Nephron progenitor cell (in vitro differentiated cells): ENCODE results near the gene NT5E.

Source experiments
- DNase-seq: peaks from one replicate; pipeline ENCODE4 v3.0.0; 2021
- H3K27ac Mint-ChIP-seq: 2 replicates; pipeline ENCODE4 v1.8.0; 2021; ENCODE audit warnings: mild to moderate bottlenecking, moderate library complexity, mixed read lengths
- H3K27me3 Mint-ChIP-seq: 2 replicates; pipeline ENCODE4 v1.8.0; 2021; ENCODE audit warnings: mild to moderate bottlenecking, low read depth, mixed read lengths; ENCODE audit not compliant: poor library complexity
- H3K36me3 Mint-ChIP-seq: 2 replicates; pipeline ENCODE4 v1.8.0; 2021; ENCODE audit warnings: low read depth, mixed read lengths
- H3K4me1 Mint-ChIP-seq: 2 replicates; pipeline ENCODE4 v1.8.0; 2021; ENCODE audit warnings: mixed read lengths
- H3K4me3 Mint-ChIP-seq: 2 replicates; pipeline ENCODE4 v1.8.0; 2021; ENCODE audit warnings: mild to moderate bottlenecking, moderate library complexity, mixed read lengths
- H3K9me3 Mint-ChIP-seq: 2 replicates; pipeline ENCODE4 v1.8.0; 2021; ENCODE audit warnings: mild to moderate bottlenecking, moderate library complexity, mixed read lengths
- TF ChIP-seq, protein P1 (sequence below): fragments of 200-600 bp; sonication (generic); IDR thresholded peaks from 2 replicates; pipeline ENCODE4 v1.5.0; 2021; ENCODE audit warnings: antibody characterized with exemption

Gene NT5E

DNA sequence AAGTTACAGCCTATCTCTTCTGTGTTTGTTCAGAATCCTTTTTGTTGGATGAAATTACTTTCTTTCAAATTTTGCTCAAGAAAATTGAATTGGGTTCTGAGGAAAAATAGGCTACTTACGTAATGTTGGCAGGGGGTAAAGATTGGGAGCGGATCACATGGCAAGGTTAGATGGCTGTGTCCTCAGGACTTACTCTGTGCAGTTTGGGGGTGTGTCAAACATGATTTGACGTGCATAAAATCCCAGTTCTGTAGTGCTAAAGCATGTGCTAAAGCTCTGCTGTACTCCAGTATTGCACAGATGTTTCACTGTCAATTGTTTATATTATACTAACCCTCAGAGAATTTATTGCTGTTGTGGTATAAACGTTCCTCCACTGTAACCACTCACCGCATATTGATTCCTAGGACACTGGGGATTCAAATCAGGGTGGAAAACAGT lies 2.6 kb downstream of the NT5E start:
- Mint-ChIP-seq H3K27ac (no peak overlapping the region), H3K4me3 (no peak overlapping the region), H3K4me1 (peaks cover 18% of the 10 kb centered on the region), H3K9me3 (no peaks in the 10 kb centered on the region), H3K27me3 (peaks cover 86% of the 10 kb centered on the region), H3K36me3 (no peaks in the 10 kb centered on the region)
- TF ChIP-seq, protein P1, sequence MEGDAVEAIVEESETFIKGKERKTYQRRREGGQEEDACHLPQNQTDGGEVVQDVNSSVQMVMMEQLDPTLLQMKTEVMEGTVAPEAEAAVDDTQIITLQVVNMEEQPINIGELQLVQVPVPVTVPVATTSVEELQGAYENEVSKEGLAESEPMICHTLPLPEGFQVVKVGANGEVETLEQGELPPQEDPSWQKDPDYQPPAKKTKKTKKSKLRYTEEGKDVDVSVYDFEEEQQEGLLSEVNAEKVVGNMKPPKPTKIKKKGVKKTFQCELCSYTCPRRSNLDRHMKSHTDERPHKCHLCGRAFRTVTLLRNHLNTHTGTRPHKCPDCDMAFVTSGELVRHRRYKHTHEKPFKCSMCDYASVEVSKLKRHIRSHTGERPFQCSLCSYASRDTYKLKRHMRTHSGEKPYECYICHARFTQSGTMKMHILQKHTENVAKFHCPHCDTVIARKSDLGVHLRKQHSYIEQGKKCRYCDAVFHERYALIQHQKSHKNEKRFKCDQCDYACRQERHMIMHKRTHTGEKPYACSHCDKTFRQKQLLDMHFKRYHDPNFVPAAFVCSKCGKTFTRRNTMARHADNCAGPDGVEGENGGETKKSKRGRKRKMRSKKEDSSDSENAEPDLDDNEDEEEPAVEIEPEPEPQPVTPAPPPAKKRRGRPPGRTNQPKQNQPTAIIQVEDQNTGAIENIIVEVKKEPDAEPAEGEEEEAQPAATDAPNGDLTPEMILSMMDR: no peak
- no peak for DNase-seq

DNA sequence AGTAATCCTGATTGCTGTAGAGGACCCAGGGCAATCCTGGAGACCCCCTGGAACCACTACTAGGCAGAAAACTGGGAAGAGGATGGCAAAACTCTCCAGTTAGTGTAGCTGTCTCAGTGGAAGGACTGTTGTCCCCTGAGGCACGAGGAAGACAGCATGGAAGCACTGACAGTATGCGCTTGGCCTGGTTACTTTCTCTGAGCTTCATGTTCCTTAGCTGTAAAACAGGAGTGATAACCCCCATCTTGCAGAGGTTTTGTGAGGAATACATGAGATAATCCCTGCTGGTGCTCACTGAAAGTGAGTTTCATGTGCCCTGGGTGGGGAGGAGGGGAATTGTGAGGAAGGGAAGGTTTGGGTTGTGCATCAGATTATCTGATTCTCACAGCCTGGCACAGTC lies 3.2 kb downstream of the NT5E start:
- H3K4me1 Mint-ChIP-seq: peaks cover 18% of the 10 kb centered on the region
- no peak overlapping the region for H3K27ac Mint-ChIP-seq
- TF ChIP-seq, protein P1: no peak
- H3K36me3 Mint-ChIP-seq: no peaks in the 10 kb centered on the region
- no peak for DNase-seq
- peaks cover 86% of the 10 kb centered on the region for H3K27me3 Mint-ChIP-seq
- no peaks in the 10 kb centered on the region for H3K9me3 Mint-ChIP-seq
- H3K4me3 Mint-ChIP-seq: no peak overlapping the region

DNA sequence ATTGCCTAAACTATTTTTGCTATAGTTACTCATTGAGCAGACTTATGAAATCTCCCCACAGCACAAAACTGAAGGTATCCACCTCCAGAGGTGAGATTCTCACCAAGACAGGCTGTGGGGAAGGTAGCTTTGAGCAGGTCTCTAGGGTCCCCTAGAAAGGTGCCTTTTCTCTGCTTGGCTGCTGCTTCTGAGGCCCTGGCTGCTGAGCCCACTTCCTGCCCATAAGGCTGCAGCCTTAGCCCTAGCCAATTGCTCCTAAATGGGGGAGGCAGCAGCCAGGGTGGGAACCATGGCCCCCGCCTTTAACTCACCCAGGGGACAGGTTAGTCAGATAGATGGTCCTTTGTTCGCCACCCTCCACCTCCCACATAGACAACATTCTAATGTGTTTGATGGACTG lies 3.6 kb downstream of the NT5E start:
- no peaks in the 10 kb centered on the region for H3K9me3 Mint-ChIP-seq
- H3K27me3 Mint-ChIP-seq: peaks cover 85% of the 10 kb centered on the region
- H3K27ac Mint-ChIP-seq: no peak overlapping the region
- H3K4me1 Mint-ChIP-seq: peaks cover 18% of the 10 kb centered on the region
- no peak for DNase-seq
- TF ChIP-seq, protein P1: no peak
- no peaks in the 10 kb centered on the region for H3K36me3 Mint-ChIP-seq
- H3K4me3 Mint-ChIP-seq: no peak overlapping the region

DNA sequence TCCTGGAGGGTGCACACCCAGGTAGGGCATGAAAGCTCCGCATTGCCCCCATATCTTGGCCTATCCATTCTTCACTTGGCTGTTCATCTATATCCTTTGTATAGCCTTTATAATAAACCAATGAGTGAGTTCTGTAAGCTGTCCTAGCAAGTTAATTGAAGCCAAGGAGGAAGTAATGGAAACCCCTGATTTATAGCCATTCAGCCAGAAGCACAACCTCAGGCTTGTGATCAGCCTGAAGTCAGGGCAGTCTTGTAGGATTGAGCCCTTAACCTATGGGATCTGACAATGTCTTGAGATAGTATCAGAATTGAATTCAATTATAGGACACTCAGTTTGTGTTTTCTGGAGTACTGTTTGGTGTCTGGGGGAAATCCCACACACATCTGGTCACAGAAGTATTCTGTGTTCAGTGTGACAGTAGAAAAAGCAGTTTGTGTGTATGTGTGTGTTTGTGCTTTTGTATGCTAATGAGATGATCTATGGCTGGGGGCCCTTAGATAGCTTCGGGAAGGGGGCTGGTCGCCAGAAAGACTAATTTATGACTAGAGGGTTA lies 5.7 kb downstream of the NT5E start:
- Mint-ChIP-seq H3K27ac (no peak overlapping the region), H3K9me3 (no peaks in the 10 kb centered on the region), H3K4me1 (peaks cover 2% of the 10 kb centered on the region), H3K36me3 (no peaks in the 10 kb centered on the region), H3K4me3 (no peak overlapping the region), H3K27me3 (peaks cover 66% of the 10 kb centered on the region)
- no peak for DNase-seq
- TF ChIP-seq, protein P1: no peak

DNA sequence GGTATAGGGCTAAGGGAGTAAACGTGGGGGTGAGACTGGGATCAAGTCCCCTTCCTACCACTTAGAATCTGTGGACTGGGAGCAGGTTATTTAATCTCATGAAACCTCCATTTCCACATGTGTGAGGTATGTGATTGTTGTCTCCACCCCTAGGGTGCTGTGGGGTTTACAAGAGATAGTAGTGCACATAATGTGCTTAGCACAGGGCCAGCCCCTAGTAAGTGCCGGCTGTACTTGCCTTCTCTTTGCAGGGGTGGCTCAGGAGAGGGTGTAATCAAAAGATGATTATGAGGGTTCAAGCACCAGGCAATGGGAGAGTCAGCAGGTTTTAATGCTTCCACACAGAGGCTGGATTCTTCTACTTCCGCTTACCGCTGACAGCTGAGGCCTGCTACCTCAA lies 6.9 kb downstream of the NT5E start:
- H3K27me3 Mint-ChIP-seq: peaks cover 55% of the 10 kb centered on the region
- no peaks in the 10 kb centered on the region for H3K4me1 Mint-ChIP-seq
- no peak for DNase-seq
- no peak overlapping the region for H3K27ac Mint-ChIP-seq
- H3K36me3 Mint-ChIP-seq: no peaks in the 10 kb centered on the region
- H3K9me3 Mint-ChIP-seq: no peaks in the 10 kb centered on the region
- H3K4me3 Mint-ChIP-seq: no peak overlapping the region
- TF ChIP-seq, protein P1: no peak

DNA sequence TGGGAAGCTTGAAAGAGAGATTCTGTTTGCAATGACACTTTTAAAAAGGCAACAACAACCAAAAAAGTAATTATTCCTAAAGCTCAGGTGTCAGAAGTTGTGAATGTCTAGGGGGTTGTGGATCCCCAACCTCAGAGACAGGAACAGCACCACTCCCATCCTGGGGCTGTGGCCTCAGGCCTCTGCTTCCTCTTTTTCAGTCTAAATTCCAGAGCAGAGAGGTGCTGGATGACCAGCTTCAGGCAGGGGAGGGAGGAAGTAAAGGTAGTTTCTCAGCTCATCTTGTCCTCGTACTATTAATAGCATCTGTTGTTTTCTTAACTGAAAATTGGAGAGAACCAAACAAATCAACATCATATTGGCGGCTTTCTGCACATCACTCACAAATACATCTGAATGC lies 8.3 kb downstream of the NT5E start:
- H3K27me3 Mint-ChIP-seq: peaks cover 45% of the 10 kb centered on the region
- H3K4me3 Mint-ChIP-seq: no peak overlapping the region
- H3K27ac Mint-ChIP-seq: no peak overlapping the region
- DNase-seq: no peak
- H3K9me3 Mint-ChIP-seq: no peaks in the 10 kb centered on the region
- H3K36me3 Mint-ChIP-seq: no peaks in the 10 kb centered on the region
- TF ChIP-seq, protein P1: no peak
- no peaks in the 10 kb centered on the region for H3K4me1 Mint-ChIP-seq
